OCI-LY3 (cell line): ENCODE results near the gene PRSS36.

Source experiments
- EZH2phosphoT487 ChIP-seq: fragments of 200-600 bp; shearing (Covaris generic); IDR thresholded peaks from 2 replicates; pipeline ENCODE4 v1.6.1; 2018; ENCODE audit warnings: antibody characterized with exemption, mixed run types, low read depth
- TF ChIP-seq, protein P1 (sequence below): fragments of 200-600, 300-600 bp; sonication (generic); IDR thresholded peaks from 2 replicates; pipeline ENCODE4 v1.5.1; 2014; ENCODE audit warnings: antibody characterized with exemption, low read length, low read depth

DNA sequence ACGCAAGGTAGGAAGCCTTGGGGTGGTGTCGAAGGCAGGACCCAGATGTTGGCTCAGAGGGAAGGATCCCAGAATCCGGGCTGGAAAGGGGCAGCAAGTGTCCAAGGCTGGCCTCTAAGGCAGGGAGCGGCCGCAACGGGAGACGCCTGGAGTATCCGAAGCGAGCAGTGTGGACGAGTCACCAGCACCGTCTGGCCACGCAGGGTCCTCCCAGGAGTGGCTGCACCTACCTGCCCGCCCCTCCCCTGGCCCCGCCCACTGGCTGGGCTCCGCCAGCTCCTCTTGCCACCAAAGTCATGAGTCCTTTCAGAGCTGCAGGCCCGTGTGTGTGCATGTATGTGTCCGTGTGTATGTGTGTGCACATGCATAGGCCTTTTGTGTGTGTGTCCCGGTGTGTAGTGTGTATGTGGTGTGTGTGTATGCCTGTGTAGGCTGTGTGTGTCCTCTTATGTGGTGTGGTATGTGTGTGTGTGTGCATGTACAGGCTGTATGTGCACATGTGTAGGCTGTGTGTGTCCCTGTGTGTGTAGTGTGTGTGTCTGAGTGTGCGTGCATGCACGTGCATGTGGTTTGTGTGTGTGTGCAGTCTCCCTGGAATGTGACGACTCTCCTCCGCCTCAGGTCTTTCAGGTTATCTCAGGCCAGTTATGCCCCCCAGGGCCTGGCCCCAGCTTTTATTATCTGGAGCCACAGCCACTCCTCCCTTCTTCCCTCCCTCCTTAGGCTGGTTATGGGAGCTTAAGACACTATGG lies 14.2 kb downstream of the PRSS36 start, which contains the start of gene PRSS8:
- TF ChIP-seq, protein P1, sequence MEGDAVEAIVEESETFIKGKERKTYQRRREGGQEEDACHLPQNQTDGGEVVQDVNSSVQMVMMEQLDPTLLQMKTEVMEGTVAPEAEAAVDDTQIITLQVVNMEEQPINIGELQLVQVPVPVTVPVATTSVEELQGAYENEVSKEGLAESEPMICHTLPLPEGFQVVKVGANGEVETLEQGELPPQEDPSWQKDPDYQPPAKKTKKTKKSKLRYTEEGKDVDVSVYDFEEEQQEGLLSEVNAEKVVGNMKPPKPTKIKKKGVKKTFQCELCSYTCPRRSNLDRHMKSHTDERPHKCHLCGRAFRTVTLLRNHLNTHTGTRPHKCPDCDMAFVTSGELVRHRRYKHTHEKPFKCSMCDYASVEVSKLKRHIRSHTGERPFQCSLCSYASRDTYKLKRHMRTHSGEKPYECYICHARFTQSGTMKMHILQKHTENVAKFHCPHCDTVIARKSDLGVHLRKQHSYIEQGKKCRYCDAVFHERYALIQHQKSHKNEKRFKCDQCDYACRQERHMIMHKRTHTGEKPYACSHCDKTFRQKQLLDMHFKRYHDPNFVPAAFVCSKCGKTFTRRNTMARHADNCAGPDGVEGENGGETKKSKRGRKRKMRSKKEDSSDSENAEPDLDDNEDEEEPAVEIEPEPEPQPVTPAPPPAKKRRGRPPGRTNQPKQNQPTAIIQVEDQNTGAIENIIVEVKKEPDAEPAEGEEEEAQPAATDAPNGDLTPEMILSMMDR = no peak
- TF ChIP-seq EZH2phosphoT487 = no peak
